Peyer's patch (tissue), 4 donors: ENCODE measurements around the gene OXNAD1.

ENCODE experiments used
- CTCF ChIP-seq, 6 experiments: fragments of 450-650 bp in 4 of 6; fragments of 200-600 bp in 2 of 6; sonication (generic) in 1 of 6; IDR thresholded peaks; one replicate each; pipeline ENCODE4 v1.5.1; 2017 to 2019; ENCODE audit warnings: antibody characterized with exemption in 6 of 6, mild to moderate bottlenecking in 3 of 6, moderate library complexity in 1 of 6
- POLR2A ChIP-seq, 2 donors: fragments of 450-650 bp; IDR thresholded peaks; one replicate each; pipeline ENCODE4 v1.5.1; 2017; ENCODE audit warnings: antibody characterized with exemption in 2 of 2, mild to moderate bottlenecking in 2 of 2, moderate library complexity in 2 of 2

- TF ChIP-seq CTCF (IDR thresholded peaks at IDR 0.05) (no peak), POLR2A (IDR thresholded peaks at IDR 0.05) (no peak)
These were observed 38.1 kb downstream of the OXNAD1 start for GRCh38 chr3:16303037-16303575.
